PC-9 (cell line): ENCODE data around the gene MEP1B.

ENCODE experiments used
- EZH2 ChIP-seq: fragments of 200-600 bp; sonication (generic); IDR thresholded peaks from 2 replicates; pipeline ENCODE4 v1.8.0; 2017; ENCODE audit warnings: antibody characterized with exemption, low read depth
- TF ChIP-seq, protein P1 (sequence below): fragments of 200-600 bp; sonication (generic); conservative IDR thresholded peaks from 2 replicates; pipeline ENCODE4 v1.6.1; 2017; ENCODE audit warnings: mixed run types, antibody characterized with exemption, mild to moderate bottlenecking, moderate library complexity

DNA sequence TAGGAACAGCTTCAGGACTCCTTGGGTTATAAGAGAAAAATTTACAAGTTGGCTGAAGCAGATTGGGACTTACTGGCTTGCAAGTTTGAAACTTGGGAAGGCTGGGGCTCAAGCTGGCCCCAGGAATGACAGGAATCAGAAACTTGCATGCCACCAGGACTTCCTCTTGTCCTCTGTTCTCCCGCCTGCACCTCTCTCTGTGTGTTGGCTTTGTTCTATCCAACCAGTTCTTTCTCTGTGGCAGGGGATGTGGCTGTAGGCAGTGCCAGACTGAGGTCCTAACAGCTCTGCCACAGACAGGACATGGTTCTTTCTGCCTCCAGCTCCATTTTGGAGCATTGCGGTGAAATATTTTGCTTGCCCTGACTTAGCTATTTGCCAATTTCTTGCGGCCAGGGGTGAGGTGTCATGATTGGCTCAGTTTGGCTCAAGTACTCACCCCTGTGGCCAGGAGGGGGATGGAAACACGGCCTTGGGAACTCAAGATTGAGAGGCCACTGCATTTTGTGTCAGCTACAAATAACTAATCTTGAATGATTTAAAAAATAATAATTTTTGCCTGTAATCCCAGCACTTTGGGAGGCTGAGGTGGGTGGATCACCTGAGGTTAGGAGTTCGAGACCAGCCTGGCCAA, 48.9 kb downstream of the MEP1B start:
- TF ChIP-seq, protein P1, sequence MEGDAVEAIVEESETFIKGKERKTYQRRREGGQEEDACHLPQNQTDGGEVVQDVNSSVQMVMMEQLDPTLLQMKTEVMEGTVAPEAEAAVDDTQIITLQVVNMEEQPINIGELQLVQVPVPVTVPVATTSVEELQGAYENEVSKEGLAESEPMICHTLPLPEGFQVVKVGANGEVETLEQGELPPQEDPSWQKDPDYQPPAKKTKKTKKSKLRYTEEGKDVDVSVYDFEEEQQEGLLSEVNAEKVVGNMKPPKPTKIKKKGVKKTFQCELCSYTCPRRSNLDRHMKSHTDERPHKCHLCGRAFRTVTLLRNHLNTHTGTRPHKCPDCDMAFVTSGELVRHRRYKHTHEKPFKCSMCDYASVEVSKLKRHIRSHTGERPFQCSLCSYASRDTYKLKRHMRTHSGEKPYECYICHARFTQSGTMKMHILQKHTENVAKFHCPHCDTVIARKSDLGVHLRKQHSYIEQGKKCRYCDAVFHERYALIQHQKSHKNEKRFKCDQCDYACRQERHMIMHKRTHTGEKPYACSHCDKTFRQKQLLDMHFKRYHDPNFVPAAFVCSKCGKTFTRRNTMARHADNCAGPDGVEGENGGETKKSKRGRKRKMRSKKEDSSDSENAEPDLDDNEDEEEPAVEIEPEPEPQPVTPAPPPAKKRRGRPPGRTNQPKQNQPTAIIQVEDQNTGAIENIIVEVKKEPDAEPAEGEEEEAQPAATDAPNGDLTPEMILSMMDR = no peak
- no peak for TF ChIP-seq EZH2
